ENCODE measurements around the gene PSMD8. TPM values are rescaled to one million over a fixed set of nuclear protein-coding genes. Genes with fewer than 3 reads are reported as not detected.

The PSMD8 gene
- total and polyA plus RNA-seq, 9 donors, result 124 to 150 (median 141) TPM

DNA sequence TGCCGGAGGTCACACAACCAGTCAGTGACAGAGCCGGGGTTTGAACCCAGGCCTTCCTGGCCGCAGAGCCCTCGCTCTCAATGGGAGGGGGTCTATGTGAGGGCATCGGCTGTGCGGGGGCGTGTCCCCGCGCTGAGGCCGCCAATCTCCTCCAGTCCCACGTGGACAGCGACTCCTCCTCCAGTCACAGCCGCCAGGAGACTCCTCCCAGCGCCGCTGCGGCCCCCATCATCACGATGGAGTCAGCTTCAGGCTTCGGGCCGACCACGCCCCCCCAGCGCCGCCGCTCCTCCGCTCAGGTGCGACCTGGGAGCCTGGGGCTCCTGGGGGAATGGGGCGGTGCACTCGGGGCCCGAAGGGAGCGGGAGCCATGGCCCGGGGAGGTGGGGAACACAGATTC lies 20.1 kb downstream of the PSMD8 start:
- no peaks in the 10 kb centered on the region for H3K36me3 ChIP-seq (ENCODE audit: control insufficient read depth, insufficient read depth, low read length)
- H3K4me3 ChIP-seq (ENCODE audit: low read length), result no peak overlapping the region
- H3K9me3 ChIP-seq (replicated peaks; ENCODE audit: control insufficient read depth, low read depth, low read length), result no peaks in the 10 kb centered on the region
- 3% methylated on average over 28 of the region's 30 CpGs for WGBS (ENCODE audit: insufficient coverage)
- DNase-seq, result no peak
- H3K4me1 ChIP-seq (ENCODE audit: control insufficient read depth, insufficient read depth, low read length), result peaks cover 6% of the 10 kb centered on the region
- peaks cover 89% of the 10 kb centered on the region for H3K27me3 ChIP-seq (ENCODE audit: control insufficient read depth, insufficient read depth, low read length)
- no peak overlapping the region for H3K27ac ChIP-seq (ENCODE audit: low read length)

DNA sequence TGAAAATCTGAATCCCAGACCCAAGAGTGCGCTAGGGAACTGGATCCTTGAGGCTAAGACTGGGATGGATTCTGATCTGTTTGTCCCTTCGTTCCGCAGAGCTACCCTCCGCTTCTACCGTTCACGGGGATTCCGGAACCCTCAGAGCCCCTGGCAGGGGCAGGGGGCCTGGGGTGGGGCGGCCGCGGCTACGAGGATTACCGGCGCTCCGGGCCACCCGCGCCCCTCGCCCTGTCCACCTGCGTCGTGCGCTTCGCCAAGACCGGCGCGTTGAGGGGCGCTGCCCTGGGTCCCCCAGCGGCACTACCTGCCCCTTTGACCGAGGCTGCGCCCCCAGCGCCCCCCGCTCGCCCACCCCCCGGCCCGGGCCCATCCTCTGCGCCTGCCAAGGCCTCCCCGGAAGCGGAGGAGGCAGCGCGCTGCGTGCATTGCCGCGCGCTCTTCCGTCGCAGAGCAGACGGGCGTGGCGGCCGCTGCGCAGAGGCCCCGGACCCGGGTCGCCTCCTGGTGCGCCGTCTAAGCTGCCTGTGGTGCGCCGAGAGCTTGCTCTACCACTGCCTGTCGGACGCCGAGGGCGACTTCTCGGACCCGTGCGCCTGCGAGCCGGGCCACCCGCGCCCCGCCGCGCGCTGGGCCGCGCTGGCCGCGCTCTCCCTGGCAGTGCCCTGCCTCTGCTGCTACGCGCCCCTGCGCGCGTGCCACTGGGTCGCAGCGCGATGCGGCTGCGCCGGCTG lies 21.2 kb downstream of the PSMD8 start:
- H3K9me3 ChIP-seq (replicated peaks; ENCODE audit: control insufficient read depth, low read depth, low read length), result no peaks in the 10 kb centered on the region
- peaks cover 83% of the 10 kb centered on the region for H3K27me3 ChIP-seq (ENCODE audit: control insufficient read depth, insufficient read depth, low read length)
- peaks cover 6% of the 10 kb centered on the region for H3K4me1 ChIP-seq (ENCODE audit: control insufficient read depth, insufficient read depth, low read length)
- no peak overlapping the region for H3K27ac ChIP-seq (ENCODE audit: low read length)
- H3K4me3 ChIP-seq (ENCODE audit: low read length), result no peak overlapping the region
- 5% methylated on average over 86 of the region's 86 CpGs for WGBS (ENCODE audit: insufficient coverage)
- DNase-seq, result no peak
- H3K36me3 ChIP-seq (ENCODE audit: control insufficient read depth, insufficient read depth, low read length), result no peaks in the 10 kb centered on the region

DNA sequence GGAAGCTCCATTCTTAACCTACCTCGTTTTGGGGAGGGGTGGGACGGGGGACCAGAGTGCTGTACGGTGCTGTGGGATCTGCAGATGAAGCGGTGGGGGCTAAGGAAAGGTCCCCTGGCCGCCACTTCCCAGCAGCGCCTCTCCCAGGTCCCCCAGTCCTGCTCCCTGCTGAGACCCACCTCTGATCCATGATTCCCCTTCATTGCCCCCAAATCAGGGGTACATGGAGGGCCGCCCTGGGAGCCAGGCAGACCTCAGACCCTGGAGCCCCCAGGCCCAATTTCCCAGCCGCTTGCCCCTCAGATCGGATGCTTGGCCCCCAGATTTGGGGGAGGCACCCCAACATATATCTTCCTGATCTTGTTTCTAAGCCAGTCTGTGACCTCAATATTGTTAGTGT lies 24.7 kb downstream of the PSMD8 start:
- Histone ChIP-seq H3K36me3 (ENCODE audit: control insufficient read depth, insufficient read depth, low read length) (no peaks in the 10 kb centered on the region), H3K27me3 (ENCODE audit: control insufficient read depth, insufficient read depth, low read length) (peaks cover 54% of the 10 kb centered on the region), H3K27ac (ENCODE audit: low read length) (no peak overlapping the region), H3K4me3 (ENCODE audit: low read length) (no peak overlapping the region), H3K9me3 (replicated peaks; ENCODE audit: control insufficient read depth, low read depth, low read length) (no peaks in the 10 kb centered on the region), H3K4me1 (ENCODE audit: control insufficient read depth, insufficient read depth, low read length) (peaks cover 14% of the 10 kb centered on the region)
- no peak for DNase-seq
- 57% methylated on average over 3 of the region's 9 CpGs for WGBS (ENCODE audit: insufficient coverage)

DNA sequence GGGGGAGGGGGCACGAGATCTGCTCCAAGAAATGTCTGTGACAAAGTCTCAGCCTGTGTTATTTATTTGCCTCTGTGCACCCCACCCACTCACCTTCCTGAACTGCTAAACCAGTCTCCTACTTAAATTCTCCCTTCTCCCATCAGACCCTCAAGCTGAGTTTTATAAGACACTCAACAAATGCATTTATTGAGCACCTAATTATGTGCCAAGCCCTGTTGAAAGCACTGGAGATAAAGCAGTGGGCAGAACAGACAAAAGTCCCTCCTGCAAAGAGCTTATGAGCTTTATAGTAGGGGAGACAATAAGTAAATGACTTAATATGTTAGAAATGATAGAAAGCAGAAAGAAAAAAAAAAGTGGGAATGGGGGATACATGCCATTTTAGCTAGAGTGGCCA lies 25.2 kb downstream of the PSMD8 start:
- Histone ChIP-seq H3K4me3 (ENCODE audit: low read length) (no peak overlapping the region), H3K36me3 (ENCODE audit: control insufficient read depth, insufficient read depth, low read length) (peaks cover under 1% of the 10 kb centered on the region), H3K27me3 (ENCODE audit: control insufficient read depth, insufficient read depth, low read length) (peaks cover 50% of the 10 kb centered on the region), H3K4me1 (ENCODE audit: control insufficient read depth, insufficient read depth, low read length) (peaks cover 14% of the 10 kb centered on the region), H3K27ac (ENCODE audit: low read length) (no peak overlapping the region), H3K9me3 (replicated peaks; ENCODE audit: control insufficient read depth, low read depth, low read length) (no peaks in the 10 kb centered on the region)
- WGBS (ENCODE audit: insufficient coverage), result no CpG with 5 or more reads among the region's 1 CpG
- DNase-seq, result no peak

- H3K4me3 ChIP-seq (ENCODE audit: low read length), result no peak overlapping the region
- peaks cover 8% of the 10 kb centered on the region for H3K4me1 ChIP-seq (ENCODE audit: control insufficient read depth, insufficient read depth, low read length)
- no peak overlapping the region for H3K27ac ChIP-seq (ENCODE audit: low read length)
- 62% methylated on average over 5 of the region's 5 CpGs for WGBS (ENCODE audit: insufficient coverage)
- H3K36me3 ChIP-seq (ENCODE audit: control insufficient read depth, insufficient read depth, low read length), result peaks cover 9% of the 10 kb centered on the region
- DNase-seq, result no peak
- no peaks in the 10 kb centered on the region for H3K9me3 ChIP-seq (replicated peaks; ENCODE audit: control insufficient read depth, low read depth, low read length)
- peaks cover 41% of the 10 kb centered on the region for H3K27me3 ChIP-seq (ENCODE audit: control insufficient read depth, insufficient read depth, low read length)
Observed at GRCh38 chr19:38400361-38400760, 26.0 kb downstream of the PSMD8 start.

GRCh38 chr19:38401148-38401547 lies 26.8 kb downstream of the PSMD8 start:
- H3K9me3 ChIP-seq (replicated peaks; ENCODE audit: control insufficient read depth, low read depth, low read length), result no peaks in the 10 kb centered on the region
- H3K27ac ChIP-seq (ENCODE audit: low read length), result no peak overlapping the region
- no peak for DNase-seq
- peaks cover 14% of the 10 kb centered on the region for H3K36me3 ChIP-seq (ENCODE audit: control insufficient read depth, insufficient read depth, low read length)
- peaks cover 8% of the 10 kb centered on the region for H3K4me1 ChIP-seq (ENCODE audit: control insufficient read depth, insufficient read depth, low read length)
- WGBS (ENCODE audit: insufficient coverage), result no CpG with 5 or more reads among the region's 3 CpGs
- no peak overlapping the region for H3K4me3 ChIP-seq (ENCODE audit: low read length)
- H3K27me3 ChIP-seq (ENCODE audit: control insufficient read depth, insufficient read depth, low read length), result peaks cover 37% of the 10 kb centered on the region

DNA sequence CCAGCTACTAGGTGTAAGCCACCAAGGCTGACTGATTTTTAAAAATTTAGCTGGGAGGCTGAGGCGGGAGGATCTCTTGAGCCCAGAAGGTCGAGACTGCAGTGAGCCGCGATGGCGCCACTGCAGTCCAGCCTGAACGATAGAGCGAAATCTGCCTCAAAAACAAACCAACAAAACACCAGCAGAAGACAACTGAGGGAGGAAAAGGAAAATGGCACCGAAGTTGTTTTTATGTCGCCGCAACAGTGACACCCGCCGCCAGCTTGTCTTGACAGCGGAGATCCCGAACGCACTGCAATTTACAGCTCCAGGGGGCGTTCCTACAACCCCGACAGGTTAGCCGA lies 28.2 kb downstream of the PSMD8 start:
- H3K27me3 ChIP-seq (ENCODE audit: control insufficient read depth, insufficient read depth, low read length), result peaks cover 23% of the 10 kb centered on the region
- H3K36me3 ChIP-seq (ENCODE audit: control insufficient read depth, insufficient read depth, low read length), result peaks cover 17% of the 10 kb centered on the region
- no peaks in the 10 kb centered on the region for H3K9me3 ChIP-seq (replicated peaks; ENCODE audit: control insufficient read depth, low read depth, low read length)
- H3K4me3 ChIP-seq (ENCODE audit: low read length), result peak overlapping the region; percentile 30
- peaks cover 8% of the 10 kb centered on the region for H3K4me1 ChIP-seq (ENCODE audit: control insufficient read depth, insufficient read depth, low read length)
- WGBS (ENCODE audit: insufficient coverage), result 0% methylated on average over 11 of the region's 18 CpGs
- H3K27ac ChIP-seq (ENCODE audit: low read length), result no peak overlapping the region
- DNase-seq, result no peak

DNA sequence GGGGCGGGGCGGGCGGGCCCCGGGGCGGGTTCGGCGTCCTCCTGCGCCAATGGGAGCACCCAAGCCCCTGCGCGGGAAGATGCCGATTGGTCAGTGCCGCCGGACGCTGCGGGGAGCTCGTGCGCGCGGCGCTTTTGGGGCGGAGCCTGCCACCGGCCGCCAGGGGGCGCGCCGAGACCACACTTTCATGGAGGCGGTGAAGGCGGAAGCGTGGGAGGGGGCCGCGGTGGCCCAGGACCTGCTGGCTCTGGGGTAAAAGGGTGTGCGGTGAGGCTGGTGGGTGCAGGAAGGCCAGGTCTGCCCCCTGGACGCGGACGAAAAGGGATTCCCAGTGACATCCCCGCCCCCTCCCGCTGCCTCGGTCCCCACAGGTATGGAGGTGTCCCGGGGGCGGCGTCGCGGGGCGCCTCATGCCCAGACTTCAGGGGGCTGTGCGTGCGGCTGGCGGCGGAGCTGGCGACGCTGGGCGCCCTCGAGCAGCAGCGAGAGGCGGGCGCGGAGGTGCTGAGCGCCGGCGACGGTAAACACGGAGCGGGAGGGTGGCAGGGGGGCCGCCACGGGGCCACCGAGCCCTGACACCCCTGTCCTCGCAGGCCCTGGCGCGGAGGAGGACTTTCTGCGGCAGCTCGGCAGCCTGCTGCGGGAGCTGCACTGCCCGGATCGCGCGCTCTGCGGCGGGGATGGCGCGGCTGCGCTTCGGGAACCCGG lies 28.8 kb downstream of the PSMD8 start, which contains the start of gene FAM98C:
FAM98C (plus strand) TSS at position 127 of the 708 bp plus-strand sequence; CDS start at position 188, 61 bp downstream.
- Histone ChIP-seq H3K27me3 (ENCODE audit: control insufficient read depth, insufficient read depth, low read length) (peaks cover 18% of the 10 kb centered on the region), H3K9me3 (replicated peaks; ENCODE audit: control insufficient read depth, low read depth, low read length) (no peaks in the 10 kb centered on the region), H3K36me3 (ENCODE audit: control insufficient read depth, insufficient read depth, low read length) (peaks cover 17% of the 10 kb centered on the region), H3K4me3 (ENCODE audit: low read length) (peak within 1 kb of the TSS; percentile 83), H3K4me1 (ENCODE audit: control insufficient read depth, insufficient read depth, low read length) (peaks cover 8% of the 10 kb centered on the region), H3K27ac (ENCODE audit: low read length) (peak within 1 kb of the TSS; percentile 40)
- under 1% methylated on average over 82 of the region's 82 CpGs for WGBS (ENCODE audit: insufficient coverage)
- peak; percentile 99 for DNase-seq

DNA sequence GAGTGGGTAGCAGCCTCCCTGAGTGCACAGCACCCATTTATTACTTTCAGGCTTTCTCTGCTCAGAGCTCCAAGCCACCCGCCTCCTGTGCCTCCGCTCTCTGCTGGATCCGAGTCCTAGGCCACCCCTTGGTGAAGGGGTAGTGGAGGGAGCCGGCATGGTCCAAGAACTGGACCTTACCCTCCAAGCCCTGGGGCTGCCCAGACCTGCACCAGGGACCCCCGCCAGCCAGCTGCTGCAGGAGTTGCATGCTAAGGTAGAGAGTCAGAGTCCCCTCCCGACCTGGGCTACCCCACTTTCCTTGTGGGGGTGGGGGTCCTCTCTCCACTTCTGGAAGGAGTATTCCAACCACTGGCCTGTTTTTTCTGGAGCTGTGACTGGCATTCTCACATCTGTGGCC lies 30.5 kb downstream of the PSMD8 start:
- 100% methylated on average over 2 of the region's 6 CpGs for WGBS (ENCODE audit: insufficient coverage)
- no peak overlapping the region for H3K4me3 ChIP-seq (ENCODE audit: low read length)
- H3K9me3 ChIP-seq (replicated peaks; ENCODE audit: control insufficient read depth, low read depth, low read length), result no peaks in the 10 kb centered on the region
- peaks cover 22% of the 10 kb centered on the region for H3K36me3 ChIP-seq (ENCODE audit: control insufficient read depth, insufficient read depth, low read length)
- peaks cover 9% of the 10 kb centered on the region for H3K4me1 ChIP-seq (ENCODE audit: control insufficient read depth, insufficient read depth, low read length)
- no peak overlapping the region for H3K27ac ChIP-seq (ENCODE audit: low read length)
- DNase-seq, result no peak
- peaks cover 3% of the 10 kb centered on the region for H3K27me3 ChIP-seq (ENCODE audit: control insufficient read depth, insufficient read depth, low read length)

GRCh38 chr19:38405276-38405675 lies 30.9 kb downstream of the PSMD8 start:
- no peak overlapping the region for H3K4me3 ChIP-seq (ENCODE audit: low read length)
- DNase-seq, result no peak
- H3K4me1 ChIP-seq (ENCODE audit: control insufficient read depth, insufficient read depth, low read length), result peaks cover 12% of the 10 kb centered on the region
- 88% methylated on average over 4 of the region's 8 CpGs for WGBS (ENCODE audit: insufficient coverage)
- no peaks in the 10 kb centered on the region for H3K9me3 ChIP-seq (replicated peaks; ENCODE audit: control insufficient read depth, low read depth, low read length)
- H3K36me3 ChIP-seq (ENCODE audit: control insufficient read depth, insufficient read depth, low read length), result peaks cover 22% of the 10 kb centered on the region
- H3K27me3 ChIP-seq (ENCODE audit: control insufficient read depth, insufficient read depth, low read length), result no peaks in the 10 kb centered on the region
- no peak overlapping the region for H3K27ac ChIP-seq (ENCODE audit: low read length)

Data from muscle of leg (tissue), 11 donors.